ENCODE measurements around the gene ZSCAN23. TPM values are rescaled to one million over a fixed set of nuclear protein-coding genes. Genes with fewer than 3 reads are reported as not detected.

ZSCAN23 gene
- total RNA-seq = 0.33 and 1.8 TPM in 2 replicates

DNA sequence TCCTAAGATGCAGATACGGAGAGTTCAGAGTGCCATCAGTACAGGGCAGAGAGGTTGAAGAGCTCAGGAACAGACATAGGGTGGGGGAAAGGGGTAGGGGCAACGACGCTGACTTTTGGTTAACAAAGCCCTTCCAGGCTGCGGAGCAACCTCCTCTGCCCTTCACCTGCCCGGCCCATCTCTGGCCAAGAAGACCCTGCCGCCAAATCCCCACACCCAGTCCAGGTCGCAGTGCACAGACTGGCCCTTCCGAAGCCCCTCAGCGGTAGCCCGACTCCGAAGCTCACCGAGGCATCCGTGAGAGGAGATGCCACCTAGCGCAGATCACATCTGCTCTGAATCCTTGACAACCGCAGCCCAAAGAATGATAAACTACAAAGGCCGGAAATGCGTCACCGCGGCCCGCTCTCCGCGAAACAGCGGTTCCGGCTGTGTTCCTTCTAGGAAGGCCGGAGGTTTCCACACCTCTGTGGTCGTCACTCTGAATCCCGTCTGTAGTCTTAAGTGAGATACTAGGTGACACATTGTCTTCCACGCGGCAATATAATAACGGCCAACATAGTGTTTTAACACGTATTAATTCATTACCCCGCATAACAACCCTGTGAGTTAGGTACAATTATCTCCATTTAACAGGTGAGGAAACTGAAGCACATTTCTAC lies at the start of gene ZSCAN23:
Gene ZSCAN23, minus strand, starts transcription at position 380 of the 662 bp plus-strand sequence. CDS start 7,225 bp downstream, outside the sequence.

DNA sequence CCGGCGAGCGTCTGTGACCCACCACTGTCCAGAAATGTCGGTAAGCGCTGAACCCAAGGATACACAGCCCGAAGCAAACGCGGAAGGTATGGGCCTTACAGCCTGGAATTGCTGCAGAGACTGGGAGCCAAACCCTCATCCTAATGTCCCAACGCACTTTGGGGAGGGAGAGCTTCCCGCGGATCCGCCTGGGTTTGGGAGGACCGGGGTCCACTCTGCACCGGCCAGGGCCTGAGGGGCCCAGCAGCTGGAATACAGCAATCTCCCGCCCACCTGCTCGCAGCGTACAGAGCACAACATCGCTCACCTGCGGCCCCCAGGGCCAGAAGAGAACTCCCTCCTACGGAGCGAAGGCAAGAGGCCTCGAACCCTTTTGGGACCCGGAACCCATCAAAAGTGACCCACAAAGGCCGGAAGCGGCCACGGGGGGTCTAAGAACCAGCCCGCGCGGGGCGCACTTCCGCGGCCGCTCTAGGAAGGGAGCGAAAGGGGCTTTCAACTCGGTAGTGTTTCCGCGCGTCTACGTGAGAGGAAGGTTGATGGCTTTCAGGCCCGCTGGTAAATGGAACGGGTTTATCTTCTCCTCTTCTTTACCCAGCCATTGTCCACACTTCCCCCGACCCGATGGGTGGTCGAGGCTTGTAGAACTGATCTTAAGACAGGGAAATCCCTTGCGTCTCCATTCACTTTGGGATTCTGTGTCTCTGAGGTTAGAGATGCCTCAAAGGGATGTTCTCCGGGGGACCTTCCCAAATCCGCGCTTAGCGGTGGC lies 43.8 kb downstream of the ZSCAN23 start, which contains the start of gene ZSCAN12:
Gene ZSCAN12, minus strand, starts transcription at position 398 of the 772 bp plus-strand sequence. CDS start 1,342 bp downstream, outside the sequence.

Small RNAs within 50 kb of the gene (small RNA-seq; reads per million reads assigned to genes)
- gene RNU2-45P = not detected

Other genes with a start within 250 kb of the ZSCAN23 start
- 16.7 and 20.6 TPM in 2 replicates for gene ZSCAN9, start 218.2 kb downstream of the ZSCAN23 start, total RNA-seq
- 4.2 and 4.5 TPM in 2 replicates for gene ZKSCAN4, start 191.2 kb downstream of the ZSCAN23 start, total RNA-seq
- gene NKAPL, start 184.2 kb downstream of the ZSCAN23 start, total RNA-seq = 0.33 and 0.57 TPM in 2 replicates
- 16.0 and 17.2 TPM in 2 replicates for gene ZSCAN26, start 176.3 kb downstream of the ZSCAN23 start, total RNA-seq
- gene PGBD1, start 161.9 kb downstream of the ZSCAN23 start, total RNA-seq = 6.5 and 7.8 TPM in 2 replicates
- 6.9 and 11.6 TPM in 2 replicates for gene ZSCAN31, start 107.3 kb downstream of the ZSCAN23 start, total RNA-seq
- gene ZKSCAN3, start 93.5 kb downstream of the ZSCAN23 start, total RNA-seq = 3.4 and 3.6 TPM in 2 replicates
- gene ZSCAN12, start 43.7 kb downstream of the ZSCAN23 start, total RNA-seq = 3.3 and 5.3 TPM in 2 replicates
- gene GPX6, start 72.3 kb upstream of the ZSCAN23 start, total RNA-seq = not detected in 2 replicates
- not detected in 2 replicates for gene GPX5, start 82.4 kb upstream of the ZSCAN23 start, total RNA-seq

Measured in vein endothelial cell (primary cell).